GM12801 (cell line): ENCODE measurements around the gene GTSF1L.

ENCODE experiments used
- TF ChIP-seq, protein P1 (sequence below): IDR thresholded peaks from one replicate; pipeline ENCODE4 v1.5.1; 2011; ENCODE audit warnings: control low read depth; ENCODE audit not compliant: insufficient read length; ENCODE audit errors: extremely low read depth

GTSF1L gene

GRCh38 chr20:43744151-43744611 is 17.4 kb upstream of the GTSF1L start:
- TF ChIP-seq, protein P1, sequence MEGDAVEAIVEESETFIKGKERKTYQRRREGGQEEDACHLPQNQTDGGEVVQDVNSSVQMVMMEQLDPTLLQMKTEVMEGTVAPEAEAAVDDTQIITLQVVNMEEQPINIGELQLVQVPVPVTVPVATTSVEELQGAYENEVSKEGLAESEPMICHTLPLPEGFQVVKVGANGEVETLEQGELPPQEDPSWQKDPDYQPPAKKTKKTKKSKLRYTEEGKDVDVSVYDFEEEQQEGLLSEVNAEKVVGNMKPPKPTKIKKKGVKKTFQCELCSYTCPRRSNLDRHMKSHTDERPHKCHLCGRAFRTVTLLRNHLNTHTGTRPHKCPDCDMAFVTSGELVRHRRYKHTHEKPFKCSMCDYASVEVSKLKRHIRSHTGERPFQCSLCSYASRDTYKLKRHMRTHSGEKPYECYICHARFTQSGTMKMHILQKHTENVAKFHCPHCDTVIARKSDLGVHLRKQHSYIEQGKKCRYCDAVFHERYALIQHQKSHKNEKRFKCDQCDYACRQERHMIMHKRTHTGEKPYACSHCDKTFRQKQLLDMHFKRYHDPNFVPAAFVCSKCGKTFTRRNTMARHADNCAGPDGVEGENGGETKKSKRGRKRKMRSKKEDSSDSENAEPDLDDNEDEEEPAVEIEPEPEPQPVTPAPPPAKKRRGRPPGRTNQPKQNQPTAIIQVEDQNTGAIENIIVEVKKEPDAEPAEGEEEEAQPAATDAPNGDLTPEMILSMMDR = no peak

DNA sequence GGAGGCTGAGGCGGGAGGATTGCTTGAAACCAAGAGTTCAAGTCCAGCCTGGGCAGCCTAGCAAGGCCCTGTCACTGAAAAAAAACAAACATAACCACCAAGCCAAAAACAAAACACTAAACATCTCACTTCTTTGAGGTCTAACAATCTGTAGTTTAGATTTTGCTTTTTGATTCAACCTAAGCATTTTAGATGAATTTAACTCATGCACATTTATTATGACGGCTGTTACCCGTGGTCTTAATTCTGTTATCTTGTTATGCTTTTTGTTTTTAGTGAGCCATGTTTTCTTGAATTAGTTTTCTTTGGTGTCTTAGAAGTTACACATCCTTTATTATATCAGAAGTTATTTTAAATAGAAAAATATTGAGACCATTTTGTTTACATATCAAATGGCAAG is 13.8 kb upstream of the GTSF1L start:
- TF ChIP-seq, protein P1 = no peak

DNA sequence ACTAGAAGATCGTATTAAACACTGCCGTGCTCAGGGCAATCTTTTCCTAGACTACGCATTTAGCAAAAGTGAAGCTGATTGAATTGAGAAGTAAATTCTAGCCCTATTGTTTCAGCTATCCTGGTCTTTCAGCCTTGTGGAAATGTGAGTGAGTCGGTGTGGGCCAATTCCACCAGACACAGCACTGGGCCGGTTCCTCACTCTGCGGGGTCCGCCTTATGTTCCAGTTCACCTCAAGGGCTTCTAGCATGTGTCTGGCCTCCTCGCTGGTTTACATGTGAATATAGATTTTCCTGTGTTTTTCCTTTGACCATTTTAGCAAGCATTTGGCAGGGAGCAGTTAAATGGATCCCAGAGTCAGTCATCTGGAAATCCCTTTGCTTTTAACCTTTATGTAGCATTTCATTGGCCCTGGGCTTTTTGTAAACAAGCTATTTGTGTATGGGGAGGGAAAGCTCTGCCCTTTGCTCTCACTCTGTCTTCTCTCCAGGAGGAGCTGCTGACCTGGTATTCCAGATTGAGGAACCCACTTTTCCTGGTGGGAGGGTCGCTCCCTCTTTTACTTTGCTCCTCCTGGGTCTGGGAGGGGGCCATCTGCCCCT is 12.4 kb upstream of the GTSF1L start:
- TF ChIP-seq, protein P1 = no peak

DNA sequence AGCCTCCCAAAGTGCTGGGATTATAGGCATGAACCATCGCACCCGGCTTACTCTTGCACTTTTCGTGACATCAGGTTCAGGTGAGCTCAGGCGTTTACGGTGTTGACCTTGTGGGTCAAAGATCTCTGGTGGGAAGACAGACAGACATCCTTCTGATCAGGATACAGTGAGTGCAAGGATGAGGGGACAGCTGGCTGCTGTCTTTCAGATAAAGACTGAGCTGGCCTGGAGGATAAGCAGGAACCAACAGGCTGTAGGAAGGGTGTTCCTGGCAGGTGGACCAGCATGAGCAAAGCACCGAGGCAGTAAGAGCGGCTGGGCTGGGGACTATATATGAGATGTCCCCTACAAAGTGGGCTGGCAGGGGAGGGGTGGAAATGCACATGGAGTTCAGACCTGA is 11.1 kb upstream of the GTSF1L start:
- TF ChIP-seq, protein P1 = no peak

- TF ChIP-seq, protein P1 = no peak
Measured at GRCh38 chr20:43736588-43737158, 9.9 kb upstream of the GTSF1L start.

DNA sequence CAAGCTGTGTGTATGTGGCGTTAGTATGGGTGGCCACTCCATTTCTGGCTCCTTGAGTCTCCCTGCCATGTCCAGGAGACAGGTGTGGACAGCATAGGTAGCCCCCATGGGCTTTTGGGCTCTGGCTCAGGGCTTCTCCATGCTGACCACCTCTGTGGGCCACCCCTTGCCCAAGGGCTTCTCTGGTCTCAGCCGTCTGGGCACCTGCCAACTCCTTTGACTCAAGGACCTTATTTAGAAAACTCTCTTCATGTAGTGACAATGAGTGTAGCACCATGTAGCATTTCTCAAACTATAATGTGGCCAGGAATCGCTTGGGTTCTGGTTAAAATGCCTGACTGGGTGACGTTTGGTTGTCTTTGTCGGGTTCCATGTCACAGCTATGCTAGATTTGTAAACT is 5.1 kb upstream of the GTSF1L start:
- TF ChIP-seq, protein P1 = no peak

GRCh38 chr20:43731469-43731868 is 4.7 kb upstream of the GTSF1L start:
- TF ChIP-seq, protein P1 = no peak
